Hematopoietic multipotent progenitor cell treated with erythropoietin and hydrocortisone succinate and interleukin-3 and kit ligand, for 17 days (in vitro differentiated cells): ENCODE results near the gene DAB2IP.

ENCODE experiments used
- DNase-seq: peaks from one replicate; pipeline ENCODE4 v3.0.0-alpha.2; 2015; ENCODE audit warnings: low spot score

The DAB2IP gene

DNA sequence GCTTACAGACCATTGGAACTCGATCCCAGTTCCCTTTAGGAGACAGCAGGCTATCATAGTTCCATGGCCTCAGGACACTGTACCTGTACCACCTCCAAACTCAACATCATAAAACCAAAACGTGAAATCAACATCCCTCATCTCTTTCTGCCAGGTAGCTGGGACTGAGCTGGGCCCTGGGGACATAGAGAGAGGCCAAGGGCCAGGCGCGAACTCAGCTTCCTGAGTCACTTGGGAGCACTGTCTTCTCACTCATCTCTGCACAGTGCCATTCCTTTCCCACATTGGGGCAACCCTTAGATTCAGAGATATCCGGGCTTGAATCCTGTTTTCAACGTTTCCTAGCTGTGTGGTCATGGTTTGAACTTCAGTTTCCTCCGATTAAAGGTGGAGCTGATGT is 12.2 kb downstream of the DAB2IP start:
- DNase-seq, result no peak

DNA sequence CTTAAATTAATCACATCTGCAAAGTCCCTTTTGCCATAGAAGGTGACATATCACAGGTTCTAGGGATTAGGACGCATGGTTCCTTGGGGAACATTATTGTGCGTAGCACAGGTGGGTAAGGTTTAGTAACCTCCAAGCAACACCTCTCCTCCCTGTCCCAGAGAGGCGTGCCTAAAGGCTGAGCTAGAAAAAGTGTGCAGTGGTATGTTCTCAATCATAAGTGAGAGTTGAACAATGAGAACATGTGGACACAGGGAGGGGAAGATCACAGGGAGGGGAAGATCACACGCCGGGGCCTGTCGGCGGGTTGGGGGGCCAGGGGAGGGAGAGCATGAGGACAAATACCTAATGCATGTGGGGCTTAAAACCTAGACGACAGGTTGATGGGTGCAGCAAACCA is 14.9 kb downstream of the DAB2IP start:
- DNase-seq, result no peak

DNA sequence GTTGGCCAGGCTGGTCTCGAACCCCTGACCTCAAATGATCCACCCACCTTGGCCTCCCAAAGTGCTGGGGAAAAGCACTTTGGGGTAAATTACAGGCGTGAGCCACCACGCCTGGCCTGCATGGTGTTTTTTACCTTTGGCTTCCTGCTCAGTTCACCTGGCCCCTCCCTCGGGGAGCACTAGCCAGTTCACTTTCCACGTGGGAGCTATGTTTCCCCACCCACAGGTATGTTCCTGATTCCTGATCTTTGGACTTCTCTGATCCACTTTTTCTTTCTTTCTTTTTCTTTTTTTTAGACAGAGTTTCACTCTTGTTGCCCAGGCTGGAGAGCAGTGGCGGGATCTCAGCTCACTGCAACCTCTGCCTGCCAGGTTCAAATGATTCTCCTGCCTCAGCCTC is 15.8 kb downstream of the DAB2IP start:
- DNase-seq, result no peak

DNA sequence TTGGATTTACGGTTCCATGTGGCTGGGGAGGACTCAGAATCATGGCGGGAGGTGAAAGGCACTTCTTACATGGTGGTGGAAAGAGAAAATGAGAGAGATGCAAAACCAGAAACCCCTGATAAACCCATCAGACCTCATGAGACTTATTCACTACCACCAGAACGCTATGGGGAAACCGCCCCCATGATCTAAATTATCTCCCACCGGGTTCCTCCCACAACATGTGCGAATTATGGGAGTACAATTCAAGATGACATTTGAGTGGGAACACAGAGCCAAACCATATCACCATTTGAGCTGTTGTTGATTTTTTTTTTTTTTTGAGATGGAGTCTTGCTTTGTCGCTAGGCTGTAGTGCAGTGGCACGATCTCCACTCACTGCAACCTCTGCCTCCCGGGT is 16.5 kb downstream of the DAB2IP start:
- no peak for DNase-seq

DNA sequence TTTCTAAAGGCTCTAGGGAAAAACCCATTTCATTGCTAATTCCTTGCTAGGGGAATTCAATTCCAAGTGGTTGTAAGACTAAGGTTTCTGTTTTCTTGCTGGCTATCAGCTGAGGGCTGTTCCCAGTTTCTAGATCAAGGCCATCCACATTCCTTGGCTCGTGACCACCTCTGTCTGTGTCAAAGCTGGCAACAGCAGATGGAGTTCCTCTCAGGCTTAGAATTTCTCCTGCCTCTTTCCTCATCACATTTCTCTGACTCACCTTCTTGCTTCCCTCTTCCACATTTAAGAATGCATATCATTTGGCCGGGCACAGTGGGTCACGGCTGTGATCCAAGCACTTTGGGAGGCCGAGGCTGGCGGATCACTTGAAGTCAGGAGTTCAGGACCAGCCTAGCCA is 19.0 kb downstream of the DAB2IP start:
- no peak for DNase-seq

DNA sequence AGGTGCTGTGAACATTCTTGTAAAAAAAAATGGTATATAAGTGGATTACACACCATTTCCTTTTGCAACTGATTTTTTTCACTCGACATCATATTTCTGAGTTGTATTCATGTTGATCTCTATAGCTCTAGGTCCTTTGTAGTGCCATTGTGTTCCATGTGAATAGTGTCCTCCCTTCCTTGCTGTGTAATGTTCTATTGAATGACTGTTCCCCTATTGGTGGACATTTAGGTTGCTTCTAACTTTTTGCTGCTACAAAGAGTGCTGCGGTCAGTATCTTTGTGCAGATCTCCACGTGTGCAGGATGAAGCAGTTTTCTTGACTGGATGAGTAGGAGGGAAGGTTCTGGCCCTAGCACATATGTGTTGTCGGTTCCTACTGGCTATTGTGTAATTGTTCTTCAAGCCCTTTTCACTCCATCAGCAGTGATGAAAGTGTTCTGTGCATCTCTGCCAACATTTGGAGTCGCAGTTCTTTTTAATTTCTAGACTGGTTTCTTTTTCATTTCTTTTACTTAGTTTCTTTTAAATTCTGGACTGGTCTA is 20.2 kb downstream of the DAB2IP start:
- DNase-seq, result no peak

DNA sequence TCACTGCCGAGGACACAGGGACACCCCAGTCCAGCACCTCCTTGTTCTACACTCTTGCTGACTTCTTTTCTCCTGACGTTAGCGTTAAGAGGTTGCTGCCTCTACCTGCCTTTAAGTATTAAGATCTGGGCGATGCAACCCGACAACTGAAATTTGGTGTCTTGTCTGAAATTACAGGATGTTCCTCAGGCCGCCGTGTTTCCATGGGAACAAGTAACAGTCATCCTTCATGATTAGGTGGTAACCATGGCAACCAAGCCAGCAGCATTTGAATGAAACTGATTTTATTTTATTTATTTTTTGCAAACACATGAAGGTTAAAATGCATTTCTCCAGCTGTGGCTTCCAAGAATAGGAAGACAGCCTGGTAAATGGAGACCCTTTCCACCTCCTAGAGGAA is 20.8 kb downstream of the DAB2IP start:
- no peak for DNase-seq

DNA sequence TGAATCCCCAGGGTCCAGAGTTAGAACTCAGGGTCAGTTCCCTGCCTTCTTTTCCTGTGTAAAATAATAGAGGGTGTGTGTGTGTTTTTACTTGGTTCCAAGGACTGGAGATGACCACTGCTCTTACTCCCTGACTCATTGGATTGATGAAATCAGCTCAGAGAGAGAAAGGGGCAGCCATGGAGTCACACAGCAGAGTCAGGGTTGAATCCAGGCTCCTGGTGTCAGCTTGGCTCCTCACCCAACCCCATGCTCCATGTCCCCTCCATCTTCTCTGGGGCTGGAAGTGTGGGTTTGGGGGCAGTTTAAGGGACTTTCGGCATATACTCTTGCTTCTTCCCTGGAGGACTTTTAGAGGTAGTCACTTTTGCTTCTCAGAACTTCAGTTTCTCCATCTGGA is 21.6 kb downstream of the DAB2IP start:
- no peak for DNase-seq

DNA sequence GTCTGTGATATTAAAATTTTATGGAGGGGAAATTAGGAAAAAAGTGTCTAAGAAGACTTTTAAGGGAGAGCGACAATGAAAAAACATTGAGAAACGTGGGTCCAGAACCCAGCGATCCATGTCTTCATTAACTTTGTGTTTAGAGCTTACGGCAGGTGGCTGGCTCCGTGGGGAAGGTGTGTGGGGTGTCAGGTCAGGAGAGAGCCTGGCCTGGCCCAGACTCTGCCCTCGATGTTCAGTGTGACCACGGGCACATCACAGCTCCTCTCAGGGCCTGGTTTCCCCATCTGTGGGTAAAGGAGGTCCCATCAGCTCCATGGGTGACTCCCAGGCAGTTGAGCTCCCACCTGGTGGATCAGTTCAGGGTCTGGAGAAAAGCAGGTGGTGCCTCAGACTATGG is 22.1 kb downstream of the DAB2IP start:
- no peak for DNase-seq

DNA sequence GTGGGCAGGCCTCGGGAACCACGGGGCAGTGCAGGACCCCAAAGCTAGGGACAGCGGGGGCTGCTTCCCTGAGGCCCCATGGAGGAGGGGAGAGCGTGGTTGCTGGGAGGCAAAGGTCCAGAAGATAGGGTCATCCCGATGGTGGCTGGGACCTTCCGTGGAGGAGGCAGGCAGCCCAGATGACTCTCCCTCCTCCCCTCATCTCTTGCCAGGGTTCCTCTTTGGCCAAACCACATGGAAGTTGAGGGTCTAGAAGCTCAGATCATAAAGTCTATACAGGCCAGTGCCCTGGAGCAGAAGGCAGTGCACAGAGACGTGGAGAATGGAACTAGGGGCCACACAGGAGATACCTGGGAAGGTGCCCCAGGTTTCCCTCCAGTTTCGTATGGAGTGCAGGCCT is 22.6 kb downstream of the DAB2IP start:
- no peak for DNase-seq

DNA sequence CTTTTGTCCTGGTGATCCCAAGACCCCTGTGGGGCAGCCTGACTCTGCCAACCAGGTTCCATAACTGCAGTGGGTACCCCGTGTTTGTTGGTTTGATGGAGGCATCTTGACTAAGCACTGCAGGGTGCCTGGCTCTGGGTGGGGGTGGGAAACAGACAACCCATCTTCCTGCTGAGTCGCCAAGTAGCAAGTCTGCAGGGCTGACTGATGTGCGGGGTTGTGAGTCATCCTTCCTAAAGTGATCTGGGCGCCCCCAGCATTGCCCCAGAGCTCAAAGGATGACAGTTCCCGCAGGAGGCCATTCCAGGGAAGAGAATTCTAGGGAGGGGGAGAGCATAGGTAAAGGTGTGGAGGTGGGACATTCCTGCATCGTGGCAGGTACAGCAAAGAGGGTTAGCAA is 23.5 kb downstream of the DAB2IP start:
- no peak for DNase-seq

DNA sequence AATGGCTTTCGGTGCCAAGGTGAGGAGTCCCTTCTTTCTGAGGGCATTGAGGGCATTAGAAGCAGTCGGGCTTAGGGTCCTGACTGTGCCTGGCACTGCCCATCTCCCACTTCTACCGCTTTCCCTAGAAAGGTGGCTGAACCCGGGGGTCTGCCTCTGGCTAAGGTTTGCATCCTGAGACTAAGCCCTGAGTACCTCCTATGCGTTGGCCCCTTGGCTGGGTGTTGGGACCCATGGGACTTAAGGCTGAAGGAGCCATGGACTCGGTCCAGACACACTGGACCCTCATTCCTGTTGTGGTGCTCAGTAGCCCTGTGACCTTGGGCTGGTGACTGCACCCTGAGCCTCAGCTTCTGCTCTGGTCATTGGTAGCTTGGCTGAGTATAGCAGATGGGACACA is 23.9 kb downstream of the DAB2IP start:
- no peak for DNase-seq

DNA sequence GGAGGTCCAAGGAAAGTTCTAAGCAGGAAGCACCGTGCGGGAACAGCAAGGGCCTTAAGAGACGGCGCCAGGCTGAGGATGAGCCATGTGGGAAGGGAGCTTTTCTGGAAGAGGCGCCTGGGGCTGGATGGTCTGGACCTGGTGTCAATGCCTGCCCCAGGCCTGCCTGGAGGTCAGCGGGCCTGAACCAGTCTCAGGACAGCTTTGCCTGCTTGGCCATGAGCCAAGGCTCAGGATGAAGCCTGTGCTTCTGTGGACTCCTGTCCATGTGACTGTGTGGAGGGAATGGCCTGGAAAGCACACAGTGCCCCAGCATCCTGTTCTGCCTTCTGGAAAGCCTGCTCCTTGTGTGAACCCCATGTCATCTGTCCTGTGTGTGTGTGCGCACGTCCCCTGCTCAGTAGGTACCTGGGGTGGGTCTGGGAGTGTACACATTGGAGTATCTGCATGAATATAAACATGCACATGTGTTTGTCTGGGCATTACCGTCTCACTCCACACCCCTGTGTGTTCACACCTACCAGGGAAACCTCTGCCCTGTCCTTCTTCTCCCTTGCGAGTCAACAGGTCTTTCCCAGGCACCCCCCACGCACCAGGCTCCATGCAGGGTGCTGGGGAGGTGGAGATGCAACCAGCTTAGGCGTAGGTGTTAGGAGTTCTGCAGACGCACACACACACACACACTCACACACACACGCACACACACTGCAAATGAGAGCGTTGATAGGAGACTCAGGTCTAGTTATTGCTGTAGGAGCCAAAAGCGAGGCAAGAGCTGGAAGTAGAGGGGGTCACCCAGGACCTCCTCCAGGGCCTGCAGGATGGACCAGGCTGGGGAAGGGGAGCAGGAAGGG is 24.8 kb downstream of the DAB2IP start:
- no peak for DNase-seq

DNA sequence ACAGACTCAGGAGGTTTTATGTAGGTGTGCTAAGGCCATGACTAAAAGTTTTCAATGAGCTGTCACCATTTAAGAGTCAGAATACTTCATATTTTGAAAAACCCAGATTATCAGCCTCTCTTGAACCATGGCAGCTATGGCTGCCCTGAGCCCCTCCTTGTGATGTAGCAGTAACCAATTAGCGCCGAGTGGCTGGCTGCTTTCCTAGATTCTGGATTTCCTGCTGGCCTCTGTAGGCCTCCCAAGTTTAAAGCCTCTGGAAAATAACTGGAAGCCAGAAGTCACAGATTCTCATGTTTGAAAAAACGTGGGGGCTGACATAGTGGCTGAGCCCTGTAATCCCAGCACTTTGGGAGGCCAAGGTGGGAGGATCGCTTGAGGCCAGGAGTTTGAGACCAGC is 25.5 kb downstream of the DAB2IP start:
- no peak for DNase-seq

DNA sequence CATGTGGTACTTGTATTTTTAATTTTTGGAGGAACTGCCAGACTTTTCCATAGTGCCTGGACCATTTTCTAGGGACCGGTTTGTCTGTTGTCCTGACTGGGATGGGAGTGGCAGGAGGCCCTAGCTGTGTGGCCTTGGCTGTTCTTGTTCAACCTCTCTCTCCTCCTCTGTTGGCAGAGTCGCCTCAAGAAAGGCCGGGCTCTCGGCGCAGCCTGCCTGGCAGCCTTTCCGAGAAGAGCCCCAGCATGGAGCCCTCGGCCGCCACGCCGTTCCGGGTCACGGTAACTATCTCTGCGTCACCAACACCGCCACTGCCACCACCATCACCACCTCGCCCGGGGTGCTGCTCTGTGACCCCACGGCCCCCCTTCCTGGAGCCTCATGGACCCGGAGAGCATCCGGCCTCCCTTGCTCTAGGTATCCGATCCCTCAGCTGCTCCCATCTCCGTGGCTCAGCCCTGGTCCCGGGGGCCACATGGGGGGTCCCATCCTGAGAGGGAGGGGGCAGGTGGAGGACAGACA is 27.1 kb downstream of the DAB2IP start:
- no peak for DNase-seq

DNA sequence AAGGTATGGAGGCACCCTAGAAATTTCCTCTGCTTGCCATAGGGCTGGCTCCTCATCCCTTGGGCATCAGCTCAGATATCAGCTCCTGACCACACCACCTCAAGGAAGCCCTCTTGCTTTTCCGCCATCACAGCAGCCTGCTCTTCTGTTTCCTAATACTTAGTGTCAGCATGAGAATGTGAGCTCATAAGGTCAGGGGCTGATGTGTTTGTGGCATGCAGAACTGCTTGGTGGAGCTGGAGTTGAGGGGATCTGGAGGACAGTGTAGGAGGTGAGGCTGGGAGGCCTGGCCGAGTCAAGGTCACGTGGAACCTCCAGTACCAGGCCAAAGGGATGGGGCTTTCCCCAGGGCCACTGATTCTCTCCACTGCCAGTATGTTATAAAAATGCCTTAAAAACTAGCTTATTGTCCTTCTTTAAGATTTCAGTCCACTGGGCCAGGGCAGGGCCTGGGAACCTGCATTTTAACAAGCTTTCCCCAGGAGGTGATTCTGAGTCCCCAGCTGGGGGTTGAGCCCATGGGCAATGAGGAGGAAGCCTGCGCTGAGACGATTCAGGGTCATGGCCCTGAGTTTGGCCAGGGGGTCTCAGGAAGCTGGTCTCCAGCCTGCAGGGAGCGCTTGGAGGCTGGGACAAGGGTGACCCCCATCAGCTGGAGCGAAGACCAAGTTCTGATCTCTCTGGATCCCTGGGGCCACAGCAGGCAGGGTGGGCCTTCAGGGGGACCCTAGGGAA is 28.6 kb downstream of the DAB2IP start:
- DNase-seq, result no peak

DNA sequence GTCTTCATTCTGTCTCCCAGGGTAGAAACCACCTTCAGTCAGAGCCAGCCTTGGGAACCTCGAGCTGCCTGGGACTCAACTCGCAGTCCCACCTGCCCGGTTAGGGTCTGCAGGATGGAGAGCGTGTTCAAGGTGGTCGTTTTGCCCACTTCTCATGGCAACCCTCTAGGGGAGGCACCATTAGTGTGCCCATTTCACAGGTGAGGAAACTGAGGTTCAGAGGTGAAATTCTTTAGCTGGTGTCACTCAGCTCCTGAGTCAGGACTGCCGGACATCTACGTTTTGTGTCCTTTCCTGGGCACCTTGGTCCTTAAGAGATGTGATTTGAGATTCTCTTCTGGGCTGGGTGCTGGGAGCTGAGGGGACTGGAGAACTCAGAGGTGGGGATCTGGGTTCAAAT is 30.0 kb downstream of the DAB2IP start:
- no peak for DNase-seq

DNA sequence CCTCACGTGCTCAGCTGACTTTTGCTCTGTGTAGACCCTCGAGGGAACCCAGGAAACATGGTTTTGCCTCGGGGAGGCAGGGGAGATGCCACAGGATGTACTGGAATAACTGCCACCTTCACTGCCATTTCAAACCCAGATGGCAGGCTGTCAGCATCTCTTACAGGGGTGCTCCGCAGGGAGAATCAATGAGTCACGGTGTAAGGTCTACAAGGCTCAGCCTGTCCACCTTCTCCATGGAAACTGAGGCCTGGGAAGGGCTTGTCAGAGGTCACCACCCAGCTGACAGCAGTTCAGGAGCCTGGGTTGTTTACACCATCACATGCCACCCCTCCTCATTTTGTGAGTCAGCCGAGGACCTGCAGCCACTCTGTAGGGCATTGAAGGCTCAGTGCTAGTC is 30.8 kb downstream of the DAB2IP start:
- DNase-seq, result no peak

DNA sequence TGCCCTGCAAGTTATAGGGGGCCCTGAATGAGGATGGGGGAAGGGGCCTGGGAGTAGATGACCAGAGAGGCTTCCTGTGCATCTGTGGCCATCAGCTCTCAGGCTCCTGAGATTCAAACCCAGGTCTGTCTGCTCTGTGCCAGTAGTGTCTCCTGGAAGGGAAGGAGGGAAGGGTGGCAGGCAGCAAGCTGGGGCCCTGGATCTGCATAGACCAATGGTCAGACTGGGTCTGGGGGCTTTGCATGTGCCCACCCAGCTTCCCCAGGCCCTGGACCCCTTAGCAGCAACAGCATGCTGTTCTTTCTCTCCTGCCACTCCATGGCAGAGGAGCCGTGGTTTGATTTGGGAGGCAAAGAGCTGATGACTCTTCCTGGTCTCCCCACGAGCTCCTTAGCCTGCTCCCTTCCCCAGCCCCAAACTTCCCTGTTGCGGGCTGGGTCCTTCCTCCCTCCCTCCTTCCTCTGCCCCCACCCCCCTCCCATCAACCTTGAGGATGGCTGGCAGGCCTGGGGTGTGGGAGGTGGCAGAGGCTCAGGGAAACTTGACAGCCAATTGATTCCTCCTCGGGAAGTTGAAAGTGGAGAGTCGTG is 31.6 kb downstream of the DAB2IP start:
- no peak for DNase-seq

DNA sequence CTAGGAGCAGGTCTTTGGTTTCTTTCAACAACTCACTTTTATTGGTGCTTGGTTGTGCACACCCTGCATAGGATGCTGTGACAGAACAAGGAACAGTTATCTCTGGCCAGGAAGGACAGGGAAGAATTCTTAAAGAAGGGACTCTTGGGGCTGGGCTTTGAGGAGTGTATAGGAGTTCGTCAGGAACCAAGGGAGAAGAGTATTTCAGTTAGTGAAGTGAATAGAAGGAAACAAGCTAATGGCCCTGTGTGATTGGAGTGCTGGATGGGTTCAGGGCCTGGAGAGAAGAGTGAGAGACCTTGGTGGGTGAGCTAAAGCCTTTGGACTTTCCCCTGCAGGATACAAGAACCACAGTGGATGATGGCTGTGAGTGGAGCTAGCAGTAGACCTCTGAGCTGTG is 32.2 kb downstream of the DAB2IP start:
- no peak for DNase-seq

DNA sequence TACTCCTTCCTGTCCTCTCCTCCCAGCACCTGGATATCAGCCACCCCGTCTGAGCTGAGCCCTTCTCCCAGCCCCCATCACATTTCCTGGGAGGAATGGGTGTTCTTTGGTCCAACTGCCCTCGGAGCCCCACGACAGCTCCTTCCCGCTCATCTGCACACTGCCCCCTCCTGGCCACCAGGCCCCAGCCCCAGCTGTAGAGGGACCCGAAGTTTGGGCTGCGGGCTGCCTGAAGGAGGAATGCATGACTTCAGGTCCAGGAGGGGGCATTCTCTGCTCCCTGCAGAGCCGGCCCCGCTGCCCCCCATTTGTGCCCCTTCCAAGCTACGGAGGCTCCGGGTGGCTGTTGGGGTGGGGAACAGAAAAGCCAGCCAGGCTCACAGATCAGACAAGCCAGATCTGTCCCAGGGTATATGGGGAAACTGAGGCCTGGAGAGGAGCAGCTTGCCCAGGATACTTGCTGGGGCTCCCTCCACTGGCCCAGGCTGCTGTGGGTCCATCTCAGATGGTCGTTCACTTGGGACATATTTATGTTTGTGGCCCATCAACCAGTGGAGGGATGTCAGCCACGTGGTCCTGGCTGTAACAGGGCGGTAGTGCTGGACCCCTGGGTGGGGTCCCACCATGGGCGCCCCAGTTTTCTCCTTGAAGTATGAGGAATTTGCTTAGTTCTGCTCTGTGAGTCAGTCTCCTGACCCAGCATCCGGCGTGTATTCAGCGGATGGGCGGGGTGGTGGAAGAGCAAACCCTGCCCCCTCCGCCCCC is 33.1 kb downstream of the DAB2IP start:
- DNase-seq, result no peak
